Stimulated activated CD4-positive, alpha-beta T cell treated with anti-CD3 and anti-CD28 coated beads, TNF-alpha, amount 100 ng/mL, for 4 hours (primary cell): ENCODE measurements around the gene ZNF579.
"Not testable (repeated sequence)": the region's sequence is repeated elsewhere in the genome, so short reads cannot be mapped to it uniquely, and the experiment has no call there.

ENCODE experiments used
- DNase-seq, 3 experiments: peaks; one replicate each; pipeline ENCODE4 v3.0.0-alpha.2; 2020; ENCODE audit warnings: low read depth in 3 of 3

ZNF579 gene

DNA sequence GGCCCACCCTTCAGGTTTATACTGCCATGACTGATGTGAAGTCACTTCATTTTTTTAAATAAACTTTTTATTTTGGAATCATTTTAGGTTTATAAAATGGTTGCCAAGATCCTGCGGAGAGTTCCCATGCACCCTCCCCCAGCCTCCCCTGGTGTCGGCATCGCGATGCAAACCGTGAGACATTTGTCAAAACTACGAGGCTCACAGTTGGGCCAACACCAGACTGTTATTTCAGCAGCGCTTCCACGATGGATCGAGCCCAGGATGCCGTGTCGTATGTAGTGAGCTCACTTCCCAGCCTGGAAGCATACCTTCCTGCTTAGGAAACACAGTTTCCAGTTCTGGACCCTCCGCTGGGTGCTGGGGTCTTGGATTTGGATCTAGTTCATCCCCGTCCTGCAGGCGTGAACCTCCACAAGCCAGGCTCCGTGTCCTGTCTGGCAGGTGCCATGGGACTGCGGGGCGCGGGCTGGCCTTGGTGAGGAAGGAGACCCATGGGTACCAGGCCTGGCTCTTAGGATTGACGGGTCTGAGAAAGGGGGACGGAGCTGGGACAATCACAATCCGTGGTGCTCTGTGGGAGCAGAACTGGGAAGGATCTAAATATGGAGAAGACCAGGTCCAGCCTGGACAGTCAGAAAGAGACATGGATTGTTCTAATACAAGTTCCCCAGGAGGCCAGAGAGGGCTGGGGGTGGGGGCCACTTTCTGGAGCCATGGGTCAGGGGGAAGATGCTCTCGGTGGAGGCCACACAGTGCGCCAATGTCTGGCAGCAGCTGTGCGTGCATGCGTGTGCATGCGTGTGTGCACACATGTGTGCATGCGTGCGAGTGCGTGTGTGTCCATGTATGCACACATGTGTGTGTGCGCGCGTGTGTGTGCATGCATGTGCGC lies 41.3 kb downstream of the ZNF579 start:
- DNase-seq, result no peak

DNA sequence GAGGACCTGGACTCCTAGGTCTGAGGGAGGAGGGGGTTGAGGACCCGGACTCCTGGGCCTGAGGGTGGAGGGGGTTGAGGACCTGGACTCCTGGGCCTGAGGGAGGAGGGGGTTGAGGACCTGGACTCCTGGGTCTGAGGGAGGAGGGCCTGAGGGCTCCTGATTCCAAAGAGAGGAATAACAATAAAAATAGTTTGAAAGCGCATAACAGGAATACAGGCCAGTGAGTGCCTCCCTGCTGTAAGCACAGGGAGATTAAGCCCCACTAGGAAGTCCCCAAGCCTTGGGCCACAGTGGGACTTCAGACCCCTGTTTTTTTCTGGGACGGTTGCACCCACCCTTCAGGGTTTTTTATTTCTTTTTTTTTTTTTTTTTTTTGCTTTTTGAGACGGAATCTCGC lies 42.5 kb downstream of the ZNF579 start:
- DNase-seq, result no peak

DNA sequence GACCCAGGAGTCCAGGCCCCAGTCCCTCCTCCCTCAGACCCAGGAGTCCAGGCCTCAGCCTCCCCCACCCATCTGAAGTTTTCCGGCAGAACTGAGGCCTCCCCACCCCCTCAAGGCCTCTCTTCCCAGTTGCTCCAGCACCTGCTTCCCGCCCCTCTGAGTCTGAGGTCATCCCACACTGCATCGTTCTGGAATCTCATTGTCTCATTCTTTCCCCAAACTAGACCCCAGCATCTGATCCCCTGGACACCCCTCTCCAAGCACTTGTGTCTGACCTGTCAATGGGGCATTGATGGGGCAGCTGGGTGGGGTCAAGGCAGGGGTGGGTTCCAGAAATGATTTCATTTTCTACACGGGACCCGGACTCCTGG lies 42.9 kb downstream of the ZNF579 start:
- no peak for DNase-seq

DNA sequence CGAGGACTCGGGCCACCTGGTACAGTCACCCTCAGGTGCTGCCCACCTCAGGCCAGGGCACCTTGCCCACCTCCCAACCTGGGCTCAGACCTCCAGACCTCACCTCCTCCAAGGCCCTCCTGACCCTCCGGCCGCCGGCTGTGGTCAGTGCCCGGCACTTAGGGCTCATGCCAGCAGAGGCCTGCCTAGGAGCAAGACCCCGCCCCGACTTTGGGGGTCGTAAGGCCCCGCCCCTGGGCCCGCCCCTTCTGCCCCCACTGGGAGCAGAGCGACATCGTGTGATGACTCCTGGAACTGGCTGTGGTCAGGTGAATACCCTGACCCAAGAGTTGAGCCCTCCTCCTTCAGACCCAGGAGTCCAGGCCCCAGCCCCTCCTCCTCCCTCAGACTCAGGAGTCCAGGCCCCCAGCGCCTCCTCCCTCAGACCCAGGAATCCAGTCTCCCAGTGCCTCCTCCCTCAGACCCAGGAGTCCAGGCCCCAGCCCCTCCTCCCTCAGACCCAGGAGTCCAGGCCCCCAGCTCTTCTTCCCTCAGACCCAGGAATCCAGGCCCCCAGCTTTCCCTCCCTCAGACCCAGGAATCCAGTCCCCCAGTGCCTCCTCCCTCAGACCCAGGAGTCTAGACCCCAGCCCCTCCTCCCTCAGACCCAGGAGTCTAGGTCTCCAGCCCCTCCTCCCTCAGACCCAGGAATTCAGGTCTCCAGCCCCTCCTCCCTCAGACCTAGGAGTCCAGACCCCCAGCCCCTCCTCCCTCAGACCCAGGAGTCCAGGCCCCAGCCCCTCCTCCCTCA lies 43.5 kb downstream of the ZNF579 start, which contains the start of gene SBK2:
Gene SBK2, minus strand, starts transcription at position 183 of the 790 bp plus-strand sequence. CDS start 839 bp downstream, outside the sequence.
- no peak for DNase-seq

DNA sequence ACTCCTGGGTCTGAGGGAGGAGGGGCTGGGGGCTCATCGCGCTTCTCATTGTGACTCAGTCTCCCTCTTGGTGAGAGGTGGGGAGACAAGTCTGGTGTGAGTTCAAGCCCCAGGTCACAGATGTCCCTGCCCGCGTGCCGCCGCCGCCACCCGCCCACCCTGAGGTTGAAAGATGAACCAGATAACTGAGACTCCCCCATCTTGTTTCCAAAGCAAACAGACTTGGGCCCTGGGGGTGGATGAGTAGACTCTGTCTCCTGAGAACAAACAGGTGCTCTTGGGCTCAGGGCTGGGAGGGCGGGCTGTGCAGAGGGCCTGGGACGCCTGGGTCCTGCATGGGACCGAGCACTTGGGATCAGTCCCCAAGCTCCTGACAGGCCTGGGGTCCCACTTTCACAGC lies 44.3 kb downstream of the ZNF579 start:
- DNase-seq, result no peak

DNA sequence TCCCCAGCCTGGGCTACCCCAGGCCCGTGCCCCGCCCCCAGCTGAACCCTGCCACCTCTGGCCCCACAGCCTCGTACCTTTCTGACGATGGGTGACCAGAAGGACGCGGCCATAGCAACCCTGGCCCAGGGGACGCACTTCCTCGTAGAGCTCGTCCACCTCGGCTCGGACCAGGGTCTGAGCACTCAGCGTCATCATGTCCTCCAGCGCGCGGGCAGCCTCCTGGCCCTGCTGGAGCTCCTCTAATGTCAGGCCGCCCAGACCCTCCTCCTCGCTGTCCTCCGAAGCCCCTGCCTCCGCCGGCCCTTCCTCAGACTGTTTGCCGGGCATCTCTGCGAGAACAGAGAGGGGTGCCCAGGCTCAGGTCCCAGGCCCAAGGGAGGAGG lies 44.7 kb downstream of the ZNF579 start:
- DNase-seq, result no peak

DNA sequence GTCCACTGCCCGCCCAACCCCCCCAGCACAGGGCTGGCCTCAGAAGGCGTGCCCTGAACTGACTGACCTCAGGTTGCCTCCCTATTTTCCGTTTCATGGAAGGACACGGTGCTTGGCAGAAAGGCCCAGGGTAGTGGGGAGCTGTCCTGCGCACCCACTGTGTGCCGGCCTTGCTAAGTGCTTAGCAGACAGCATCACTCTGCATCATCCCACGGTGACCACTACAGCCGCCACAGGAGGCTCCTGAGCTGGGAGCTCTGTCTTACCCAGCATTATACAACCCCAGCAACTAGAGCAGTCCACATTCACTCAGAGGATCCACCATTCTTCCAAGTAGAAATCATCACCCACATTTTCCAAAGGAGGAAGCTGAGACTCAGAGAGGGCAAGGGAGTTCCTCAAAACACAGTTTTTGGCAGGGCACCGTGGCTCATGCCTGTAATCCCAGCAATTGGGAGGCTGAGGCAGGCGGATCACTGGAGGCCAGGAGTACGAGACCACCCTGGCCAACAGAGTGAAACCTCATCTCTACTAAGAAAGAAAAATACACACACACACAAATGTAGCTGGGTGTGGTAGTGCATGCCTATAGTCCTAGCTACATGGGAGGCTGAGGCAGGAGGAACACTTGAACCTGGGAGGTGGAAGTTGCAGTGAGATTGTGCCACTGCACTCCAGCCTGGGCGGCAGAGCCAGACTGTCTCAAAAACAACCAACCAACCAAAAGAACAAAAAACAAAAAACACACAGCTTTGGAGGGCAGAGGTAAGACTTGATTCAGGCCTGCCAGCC lies 45.3 kb downstream of the ZNF579 start:
- no peak for DNase-seq

DNA sequence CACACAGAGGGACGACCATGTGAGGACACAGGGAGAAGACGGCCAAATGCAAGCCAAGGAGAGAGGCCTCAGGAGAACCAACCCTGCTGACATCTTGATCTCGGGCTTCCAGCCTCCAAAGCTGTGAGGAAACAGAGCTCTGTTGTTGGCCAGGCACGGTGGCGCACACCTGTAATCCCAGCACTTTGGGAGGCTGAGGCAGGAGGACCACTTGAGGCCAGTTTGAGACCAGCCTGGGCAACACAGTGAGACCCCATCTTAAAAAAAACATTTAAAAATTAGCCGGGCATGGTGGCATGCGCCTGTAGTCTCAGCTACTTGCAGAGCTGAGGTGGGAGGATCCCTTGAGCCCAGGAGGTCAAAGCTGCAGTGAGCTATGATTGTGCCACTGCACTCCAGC lies 46.4 kb downstream of the ZNF579 start:
- DNase-seq, result not testable (repeated sequence)

DNA sequence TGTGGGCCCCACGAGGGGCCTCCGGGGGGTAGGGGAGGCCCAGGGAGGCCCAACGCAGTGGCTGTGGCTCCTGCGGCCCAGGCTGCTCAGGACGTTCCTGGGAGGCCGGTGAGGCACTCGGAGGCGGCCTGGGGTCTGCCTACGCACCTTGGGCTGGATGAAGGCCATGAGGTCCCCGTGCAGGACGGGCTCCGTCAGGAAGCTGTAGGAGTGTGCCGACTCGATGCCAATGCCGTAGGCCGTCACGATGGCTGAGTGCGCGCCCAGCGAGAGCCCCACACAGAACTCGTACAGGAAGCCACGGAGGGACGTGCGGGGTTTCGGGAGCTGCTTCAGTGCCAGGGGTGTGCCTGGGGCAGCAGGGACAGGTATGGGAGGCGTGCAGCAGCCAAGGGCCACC lies 49.7 kb downstream of the ZNF579 start:
- no peak for DNase-seq

DNA sequence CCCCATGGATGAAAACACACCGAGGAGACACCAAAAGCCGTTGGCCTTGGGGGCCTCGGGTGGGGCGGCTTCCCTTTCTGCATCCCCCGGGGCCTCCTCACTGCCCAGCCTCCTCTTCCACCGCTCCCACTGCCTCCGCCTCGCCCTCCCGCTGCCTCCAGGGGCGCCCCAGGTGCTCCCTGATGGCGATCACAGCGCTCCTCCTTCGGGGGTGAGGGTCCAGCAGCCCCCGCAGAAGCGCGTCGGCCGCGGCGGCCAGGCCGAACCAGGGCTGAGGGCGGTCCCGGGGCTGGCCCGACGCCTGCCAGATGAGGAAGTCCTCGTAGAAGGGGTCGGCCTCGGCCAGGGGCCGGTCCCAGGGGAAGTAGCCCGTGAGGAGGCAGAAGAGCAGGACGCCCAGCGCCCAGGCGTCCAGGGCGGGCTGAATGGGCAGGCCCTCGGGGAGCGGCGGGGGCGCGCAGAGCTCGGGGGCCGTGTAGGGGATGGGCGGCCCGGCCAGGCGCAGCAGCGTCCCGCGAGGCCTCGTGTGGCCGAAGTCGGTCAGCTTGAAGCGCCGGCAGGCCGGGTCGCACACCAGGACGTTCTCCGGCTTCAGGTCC lies 50.9 kb downstream of the ZNF579 start:
- no peak for DNase-seq

DNA sequence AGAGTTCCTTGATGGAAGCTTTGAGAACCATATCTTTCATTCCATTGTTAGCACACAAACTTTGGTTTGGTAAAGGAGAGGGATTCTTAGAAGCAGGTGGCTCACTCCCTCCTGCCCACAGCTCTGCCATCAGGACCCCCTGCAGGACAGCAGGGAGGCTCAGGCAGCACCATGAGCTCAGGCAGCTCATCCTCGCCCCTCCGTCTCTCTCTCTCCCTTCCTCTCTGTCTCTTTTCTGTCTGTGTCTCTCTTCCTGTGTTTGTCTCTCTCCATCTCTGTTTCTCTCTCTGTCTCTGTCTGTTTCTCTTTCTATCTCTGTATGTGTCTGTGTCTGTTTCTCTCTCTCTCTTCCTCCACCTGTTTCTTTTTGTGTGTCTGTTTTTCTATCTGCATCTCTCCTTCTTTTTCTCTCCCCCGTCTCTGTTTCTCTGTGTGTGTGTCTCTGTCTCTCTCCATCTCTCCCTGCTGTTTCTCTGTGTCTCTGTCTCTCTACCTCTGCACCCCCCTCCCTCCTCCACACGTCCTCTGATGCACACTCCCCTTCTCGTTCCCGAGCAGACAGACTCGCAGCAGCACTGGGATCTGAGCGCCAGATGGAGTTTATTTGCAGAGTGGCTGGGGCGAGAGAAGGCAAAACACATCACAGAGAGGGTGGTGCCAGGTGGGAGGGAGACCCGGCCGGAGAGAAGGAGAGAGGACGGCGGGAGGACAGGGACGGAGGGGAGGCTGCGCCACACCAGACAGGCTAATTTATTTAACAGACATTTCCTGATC lies 52.4 kb downstream of the ZNF579 start:
- no peak for DNase-seq

DNA sequence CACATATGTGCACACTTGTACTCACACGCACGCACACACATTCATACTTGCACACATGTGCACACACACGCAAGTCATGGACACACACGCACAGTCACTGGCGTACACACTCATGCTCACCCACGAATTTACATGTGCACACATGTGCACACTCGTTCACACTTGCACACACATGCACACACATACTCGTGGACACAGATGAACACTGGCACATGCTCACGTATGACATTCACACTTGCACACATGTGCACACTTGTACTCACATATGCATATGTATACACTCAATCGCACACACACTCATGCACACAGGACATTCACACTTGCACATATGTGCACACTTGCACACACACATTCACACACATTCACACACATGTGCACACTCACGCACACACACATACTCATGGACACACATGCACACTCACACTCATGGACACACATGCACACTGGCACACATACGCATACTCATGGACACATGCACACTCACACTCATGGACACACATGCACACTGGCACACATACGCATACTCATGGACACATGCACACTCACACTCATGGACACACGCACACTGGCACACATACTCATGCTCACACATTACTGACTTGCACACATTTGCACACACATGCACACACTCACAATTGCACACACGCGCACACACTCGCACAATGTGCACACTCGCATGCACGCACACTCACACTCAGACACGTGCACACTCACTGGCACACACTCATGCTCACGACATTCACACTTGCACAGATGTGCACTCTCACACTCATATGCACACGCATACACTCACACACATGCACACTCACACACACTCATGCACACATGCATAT lies 53.2 kb downstream of the ZNF579 start:
- no peak for DNase-seq
